Cardiac muscle cell (in vitro differentiated cells and primary cell): ENCODE results near the gene FNBP1L. TPM values are rescaled to one million over a fixed set of nuclear protein-coding genes. Genes with fewer than 3 reads are reported as not detected.

Experiments used
- DNase-seq, 2 donors: peaks; one replicate each; pipeline versions ENCODE4 v3.0.0 to v3.0.0-alpha.2; 2010 to 2017; ENCODE audit warnings: low read depth in 1 of 2, low spot score in 1 of 2
- H3K27ac ChIP-seq: fragments of 200-600 bp; sonication (generic); 2 replicates; pipeline ENCODE4 v1.5.1; 2016
- H3K27me3 ChIP-seq: fragments of 200-600 bp; sonication (generic); 2 replicates; pipeline ENCODE4 v1.6.0; 2016; ENCODE audit warnings: control low read depth
- H3K36me3 ChIP-seq: fragments of 200-600 bp; sonication (generic); 2 replicates; pipeline ENCODE4 v1.5.1; 2016; ENCODE audit warnings: control low read depth
- H3K4me1 ChIP-seq: fragments of 200-600 bp; sonication (generic); 2 replicates; pipeline ENCODE4 v1.8.1; 2017; ENCODE audit warnings: low read depth, mild to moderate bottlenecking, mixed run types
- H3K4me3 ChIP-seq: fragments of 200-600 bp; sonication (generic); 2 replicates; pipeline ENCODE4 v1.5.1; 2016; ENCODE audit warnings: mild to moderate bottlenecking
- H3K9me3 ChIP-seq: fragments of 200-600 bp; sonication (generic); 2 replicates; pipeline ENCODE4 v1.5.1; 2017; ENCODE audit warnings: low read depth, mild to moderate bottlenecking, control low read depth
- polyA plus RNA-seq: library from polyadenylated mRNA; unstranded; fragments of >200 nt; fragmentation: Nextera tagmentation; extraction: Ambion mirVana; gene quantifications from 2 replicates; pipeline ENCODE4 v1.2.1, GENCODE V29; 2016
- total RNA-seq: library from RNA; depleted of rRNA; stranded (reverse); fragments of >200 nt; gene quantifications from 2 replicates; pipeline ENCODE4 v1.2.3, GENCODE V29; 2016
- TF ChIP-seq, protein P1 (sequence below): IDR thresholded peaks from 2 replicates; pipeline ENCODE4 v1.5.1; 2012; ENCODE audit warnings: low read depth, mild to moderate bottlenecking, low read length

Gene FNBP1L
- total and polyA plus RNA-seq, 2 experiments from 2014 or later: 12.3 to 13.8 TPM

DNA sequence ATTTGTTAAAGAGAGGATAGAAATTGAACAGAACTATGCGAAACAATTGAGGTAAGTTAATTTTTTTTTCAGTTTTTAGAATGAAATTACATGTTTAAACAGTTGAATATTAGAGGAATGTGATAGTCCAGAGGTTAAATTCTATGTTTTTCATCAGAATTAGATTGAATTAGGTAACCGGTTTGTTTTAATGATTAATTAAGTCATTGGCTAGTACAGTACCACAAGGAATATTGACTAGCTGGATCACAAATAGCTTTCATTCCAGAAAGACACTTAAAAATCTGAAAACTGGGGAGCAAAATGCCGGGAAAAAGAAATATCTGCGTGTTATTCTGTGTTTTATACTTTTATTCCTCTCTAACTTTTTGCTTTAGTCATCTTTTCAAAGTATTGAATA lies 51.6 kb downstream of the FNBP1L start:
- no peaks in the 10 kb centered on the region for H3K27me3 ChIP-seq
- TF ChIP-seq, protein P1, sequence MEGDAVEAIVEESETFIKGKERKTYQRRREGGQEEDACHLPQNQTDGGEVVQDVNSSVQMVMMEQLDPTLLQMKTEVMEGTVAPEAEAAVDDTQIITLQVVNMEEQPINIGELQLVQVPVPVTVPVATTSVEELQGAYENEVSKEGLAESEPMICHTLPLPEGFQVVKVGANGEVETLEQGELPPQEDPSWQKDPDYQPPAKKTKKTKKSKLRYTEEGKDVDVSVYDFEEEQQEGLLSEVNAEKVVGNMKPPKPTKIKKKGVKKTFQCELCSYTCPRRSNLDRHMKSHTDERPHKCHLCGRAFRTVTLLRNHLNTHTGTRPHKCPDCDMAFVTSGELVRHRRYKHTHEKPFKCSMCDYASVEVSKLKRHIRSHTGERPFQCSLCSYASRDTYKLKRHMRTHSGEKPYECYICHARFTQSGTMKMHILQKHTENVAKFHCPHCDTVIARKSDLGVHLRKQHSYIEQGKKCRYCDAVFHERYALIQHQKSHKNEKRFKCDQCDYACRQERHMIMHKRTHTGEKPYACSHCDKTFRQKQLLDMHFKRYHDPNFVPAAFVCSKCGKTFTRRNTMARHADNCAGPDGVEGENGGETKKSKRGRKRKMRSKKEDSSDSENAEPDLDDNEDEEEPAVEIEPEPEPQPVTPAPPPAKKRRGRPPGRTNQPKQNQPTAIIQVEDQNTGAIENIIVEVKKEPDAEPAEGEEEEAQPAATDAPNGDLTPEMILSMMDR: no peak
- DNase-seq: no peak
- H3K27ac ChIP-seq: no peak overlapping the region
- H3K36me3 ChIP-seq: no peaks in the 10 kb centered on the region
- H3K4me1 ChIP-seq: no peaks in the 10 kb centered on the region
- H3K4me3 ChIP-seq: no peak overlapping the region
- H3K9me3 ChIP-seq: no peaks in the 10 kb centered on the region

DNA sequence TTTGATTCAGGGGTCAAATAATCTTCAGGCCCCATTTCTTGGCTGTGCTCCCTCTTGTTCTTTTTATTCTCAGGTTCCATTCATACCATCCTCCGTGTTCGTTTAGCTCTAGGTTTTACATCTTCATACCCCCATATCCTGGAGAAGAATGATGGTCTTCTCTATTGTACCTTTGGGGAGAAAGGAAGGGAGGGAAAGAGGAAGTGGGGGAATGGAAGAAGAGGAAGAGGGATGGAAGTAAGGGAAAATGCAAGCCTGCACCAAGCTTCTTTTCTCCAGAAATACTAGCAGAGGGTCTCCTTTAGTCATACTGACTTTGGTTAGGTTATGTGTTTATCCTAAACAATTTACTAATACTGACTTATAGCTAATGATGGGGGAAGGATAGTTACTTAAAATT lies 52.4 kb downstream of the FNBP1L start:
- Histone ChIP-seq H3K27ac (no peak overlapping the region), H3K36me3 (no peaks in the 10 kb centered on the region), H3K9me3 (no peaks in the 10 kb centered on the region), H3K27me3 (no peaks in the 10 kb centered on the region), H3K4me1 (no peaks in the 10 kb centered on the region), H3K4me3 (no peak overlapping the region)
- DNase-seq: no peak
- TF ChIP-seq, protein P1: no peak

DNA sequence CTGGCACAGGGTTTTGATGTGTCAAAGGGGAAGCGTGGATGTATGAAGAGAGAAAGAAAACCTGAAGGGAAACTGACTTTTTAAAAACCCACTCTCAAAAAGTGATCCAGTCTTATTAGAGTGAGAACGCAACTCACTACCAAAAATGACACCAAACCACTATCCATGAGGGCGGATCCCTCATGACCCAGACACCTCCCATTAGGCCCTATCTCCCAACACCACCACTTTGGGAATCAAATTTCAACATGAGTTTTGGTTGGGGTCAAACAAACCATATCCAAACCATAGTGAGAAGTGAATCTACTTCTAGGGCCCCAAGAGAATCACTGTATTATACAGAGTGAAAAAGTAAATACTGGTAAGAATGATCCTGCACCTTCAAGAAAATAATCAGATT lies 53.5 kb downstream of the FNBP1L start:
- no peak overlapping the region for H3K27ac ChIP-seq
- no peaks in the 10 kb centered on the region for H3K4me1 ChIP-seq
- DNase-seq: no peak
- no peaks in the 10 kb centered on the region for H3K27me3 ChIP-seq
- H3K9me3 ChIP-seq: no peaks in the 10 kb centered on the region
- H3K36me3 ChIP-seq: no peaks in the 10 kb centered on the region
- TF ChIP-seq, protein P1: no peak
- H3K4me3 ChIP-seq: no peak overlapping the region

DNA sequence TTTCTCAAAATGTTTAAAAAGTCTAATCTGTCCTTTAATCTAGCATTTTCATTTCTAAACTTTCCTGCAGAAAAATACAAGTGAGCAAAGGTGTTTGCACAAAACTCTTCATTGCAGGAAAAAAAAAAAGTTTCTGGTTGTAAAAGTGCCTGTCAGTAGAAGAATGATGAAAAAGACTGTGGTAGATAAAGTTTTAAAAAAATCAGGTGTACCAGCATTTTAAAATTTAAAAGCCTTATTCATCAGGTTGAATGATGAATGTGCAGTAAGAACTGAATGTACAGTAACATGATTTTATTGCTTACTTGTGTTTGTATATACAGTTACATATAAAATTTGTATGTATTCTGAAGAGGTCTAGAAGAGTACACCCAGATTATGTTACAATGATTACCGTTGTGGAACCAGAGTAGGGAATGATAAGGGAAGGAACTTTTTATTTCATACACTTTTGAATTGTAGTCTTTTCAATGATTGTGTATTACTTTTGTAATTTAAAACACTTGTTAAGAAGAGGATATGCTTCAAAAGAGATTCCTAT lies 54.0 kb downstream of the FNBP1L start:
- Histone ChIP-seq H3K27ac (no peak overlapping the region), H3K36me3 (no peaks in the 10 kb centered on the region)

DNA sequence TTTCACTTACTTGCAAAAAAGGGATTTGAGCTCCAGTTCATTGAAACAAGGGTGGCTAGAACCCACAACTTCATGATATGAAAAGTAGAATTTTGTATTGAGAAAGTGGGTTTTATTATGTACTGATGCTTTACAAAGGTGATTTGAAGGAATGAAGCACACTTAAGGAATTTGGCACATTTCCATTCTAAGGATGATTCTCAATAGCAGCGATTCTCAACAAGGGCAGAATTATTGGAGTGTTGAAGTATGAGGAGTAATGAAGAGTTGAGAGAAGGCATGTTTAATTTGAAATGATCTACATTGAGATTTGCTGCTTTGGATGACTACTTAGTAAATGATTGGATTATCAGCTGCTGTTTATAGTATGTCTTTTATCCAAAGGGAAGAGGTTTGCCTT lies 54.7 kb downstream of the FNBP1L start:
- TF ChIP-seq, protein P1: no peak
- Histone ChIP-seq H3K27me3 (no peaks in the 10 kb centered on the region), H3K4me1 (no peaks in the 10 kb centered on the region), H3K36me3 (no peaks in the 10 kb centered on the region), H3K9me3 (no peaks in the 10 kb centered on the region), H3K27ac (no peak overlapping the region), H3K4me3 (no peak overlapping the region)
- no peak for DNase-seq

More for the DNA sequence above, 54.0 kb downstream of the FNBP1L start:
- Histone ChIP-seq H3K9me3 (no peaks in the 10 kb centered on the region), H3K4me1 (no peaks in the 10 kb centered on the region), H3K4me3 (no peak overlapping the region), H3K27me3 (no peaks in the 10 kb centered on the region)
- no peak for DNase-seq
- TF ChIP-seq, protein P1: no peak
